Stimulated activated CD4-positive, alpha-beta T cell treated with anti-CD3 and anti-CD28 coated beads, Interleukin-12 subunit alpha, Interleukin-12 subunit beta, amount 100 ng/mL, for 24 hours (primary cell): ENCODE measurements around the gene HYAL3.
"Not testable (repeated sequence)": the region's sequence is repeated elsewhere in the genome, so short reads cannot be mapped to it uniquely, and the experiment has no call there.

Source experiments
- DNase-seq, 2 experiments: peaks; one replicate each; pipeline ENCODE4 v3.0.0-alpha.2; 2020; ENCODE audit warnings: low read depth in 2 of 2

Gene HYAL3

DNA sequence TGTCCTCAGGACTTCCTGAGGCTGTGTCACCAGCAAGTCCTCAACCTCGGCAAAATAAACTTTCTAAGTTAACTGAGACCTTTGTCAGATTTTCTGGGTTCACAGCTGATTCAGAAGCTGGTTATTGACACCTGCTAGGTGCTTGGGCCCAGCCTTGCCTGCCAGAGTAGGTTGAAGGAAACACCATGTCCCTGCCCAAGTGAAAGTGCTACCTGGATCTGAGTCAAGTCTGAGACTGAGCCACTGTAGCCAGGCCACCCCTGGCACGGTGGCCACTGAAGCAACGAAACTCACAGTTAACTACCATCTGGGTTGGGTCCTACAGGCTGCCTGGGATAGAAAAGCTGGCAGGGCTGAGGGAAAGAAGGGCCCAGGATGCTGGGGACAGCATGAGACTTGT lies 15.1 kb upstream of the HYAL3 start:
- DNase-seq: no peak

GRCh38 chr3:50312041-50312440 lies 12.8 kb upstream of the HYAL3 start:
- DNase-seq: not testable (repeated sequence)

DNA sequence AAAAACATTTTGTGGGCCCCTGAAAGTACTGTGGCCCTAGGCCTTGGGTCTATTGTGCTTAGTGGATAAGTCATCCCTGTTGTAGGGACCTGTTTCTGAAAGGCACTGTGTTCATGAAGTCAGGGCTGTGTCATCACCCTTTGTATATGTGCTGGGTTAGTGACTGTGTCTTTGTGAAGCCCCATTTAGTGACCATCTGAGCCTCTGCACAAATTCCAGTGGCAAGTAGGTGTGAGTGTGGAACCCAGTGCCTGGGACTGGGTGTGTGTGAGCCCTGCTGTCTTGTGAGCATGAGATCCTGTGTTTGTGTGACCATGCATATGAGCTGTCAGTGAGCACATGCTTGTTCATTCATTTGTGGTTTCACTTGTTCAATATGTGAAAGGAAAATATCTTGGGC lies 5.4 kb upstream of the HYAL3 start:
- DNase-seq: no peak

- no peak for DNase-seq
These were observed 4.0 kb upstream of the HYAL3 start, which contains the start of gene HYAL1 for GRCh38 chr3:50303013-50303815. HYAL1 (minus strand) TSS chr3:50303574; CDS start chr3:50302956, 618 bp downstream.

GRCh38 chr3:50302095-50303012 lies 3.1 kb upstream of the HYAL3 start:
- no peak for DNase-seq

GRCh38 chr3:50300681-50301254 lies 1.6 kb upstream of the HYAL3 start:
- no peak for DNase-seq

DNA sequence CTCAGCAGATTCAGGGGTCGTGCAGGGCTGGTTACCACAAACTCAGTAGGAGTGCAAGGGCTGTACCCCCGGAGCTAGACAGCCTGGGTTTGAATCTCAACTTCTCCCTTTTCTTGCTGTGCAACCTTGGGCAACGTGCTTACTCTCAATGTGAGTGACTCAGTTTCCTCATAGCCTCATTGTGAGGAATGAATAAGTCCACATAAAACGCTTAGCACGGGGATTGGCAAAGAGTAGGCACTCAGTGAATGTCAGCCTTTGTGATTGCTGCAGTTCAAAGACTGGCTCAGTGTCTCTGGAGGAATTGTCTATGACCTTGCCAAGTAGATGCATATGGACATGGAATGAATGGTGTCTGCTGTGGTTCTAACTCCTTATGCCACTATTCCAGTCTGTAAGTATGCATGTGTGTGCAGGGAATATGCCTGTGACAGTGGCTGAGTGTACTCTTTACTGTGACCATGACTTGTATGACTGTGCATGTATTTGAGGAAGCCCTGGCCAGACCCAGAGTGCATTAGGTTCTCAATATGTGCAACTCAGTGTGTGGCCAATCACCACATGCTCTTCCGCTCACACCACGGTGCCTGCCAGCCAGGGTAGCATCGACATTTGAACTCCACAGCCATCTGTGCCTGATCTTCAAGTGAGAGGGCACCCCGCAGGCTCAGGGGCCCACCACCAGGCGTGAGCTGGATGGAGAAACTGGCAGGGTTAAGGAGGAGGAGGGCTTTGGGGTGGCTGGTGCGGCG lies 900 bp upstream of the HYAL3 start:
- no peak for DNase-seq

GRCh38 chr3:50299638-50299928 lies 378 bp upstream of the HYAL3 start:
- DNase-seq: no peak

DNA sequence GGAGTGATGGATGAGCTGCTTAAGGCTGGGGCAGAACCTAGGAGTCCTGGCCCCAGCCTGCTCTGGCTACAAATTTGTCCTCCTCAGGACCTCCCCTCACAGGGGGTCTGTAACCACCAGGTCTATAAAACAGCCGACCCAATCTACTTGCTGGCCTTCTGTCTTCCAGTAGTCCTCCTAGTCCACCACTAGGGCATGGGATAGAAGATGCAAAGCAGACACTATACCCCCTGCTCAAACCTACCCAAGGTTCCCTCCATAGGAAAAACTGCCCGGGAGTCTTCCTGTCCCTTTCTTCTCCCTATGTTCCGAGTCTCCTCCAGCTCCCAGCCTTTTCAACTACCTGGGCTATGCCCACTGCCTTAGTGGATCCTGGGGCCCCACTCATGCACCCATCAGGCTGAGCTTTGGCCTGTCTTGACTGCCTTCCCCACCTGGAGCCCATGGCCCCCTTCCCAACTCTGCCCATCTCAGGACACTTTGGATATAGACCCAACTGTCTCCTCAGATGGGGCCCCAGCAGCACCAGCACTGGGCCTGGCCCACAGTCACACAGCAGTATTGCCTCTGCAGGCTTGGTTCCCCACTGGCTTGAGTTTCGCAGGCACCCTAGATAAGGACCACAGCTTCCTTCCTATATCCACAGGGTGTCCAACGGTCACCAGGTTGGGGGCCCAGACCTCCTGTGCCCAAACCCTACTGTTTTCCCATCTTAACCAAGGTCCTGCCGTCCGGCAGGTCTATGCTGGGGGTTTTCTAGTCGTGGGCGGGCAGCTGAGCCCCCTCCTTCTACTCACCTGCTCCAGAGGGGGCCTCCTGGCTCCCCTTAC lies 1.1 kb downstream of the HYAL3 start:
- DNase-seq: no peak

- DNase-seq: no peak
These were observed 1.8 kb downstream of the HYAL3 start for GRCh38 chr3:50297384-50297775.

- no peak for DNase-seq
These were observed 2.4 kb downstream of the HYAL3 start for GRCh38 chr3:50296721-50297383.

GRCh38 chr3:50295553-50296431 lies 3.4 kb downstream of the HYAL3 start:
- DNase-seq: no peak

- no peak for DNase-seq
These were observed 4.5 kb downstream of the HYAL3 start for GRCh38 chr3:50294492-50295403.

GRCh38 chr3:50294089-50294488 lies 5.1 kb downstream of the HYAL3 start:
- DNase-seq: no peak

DNA sequence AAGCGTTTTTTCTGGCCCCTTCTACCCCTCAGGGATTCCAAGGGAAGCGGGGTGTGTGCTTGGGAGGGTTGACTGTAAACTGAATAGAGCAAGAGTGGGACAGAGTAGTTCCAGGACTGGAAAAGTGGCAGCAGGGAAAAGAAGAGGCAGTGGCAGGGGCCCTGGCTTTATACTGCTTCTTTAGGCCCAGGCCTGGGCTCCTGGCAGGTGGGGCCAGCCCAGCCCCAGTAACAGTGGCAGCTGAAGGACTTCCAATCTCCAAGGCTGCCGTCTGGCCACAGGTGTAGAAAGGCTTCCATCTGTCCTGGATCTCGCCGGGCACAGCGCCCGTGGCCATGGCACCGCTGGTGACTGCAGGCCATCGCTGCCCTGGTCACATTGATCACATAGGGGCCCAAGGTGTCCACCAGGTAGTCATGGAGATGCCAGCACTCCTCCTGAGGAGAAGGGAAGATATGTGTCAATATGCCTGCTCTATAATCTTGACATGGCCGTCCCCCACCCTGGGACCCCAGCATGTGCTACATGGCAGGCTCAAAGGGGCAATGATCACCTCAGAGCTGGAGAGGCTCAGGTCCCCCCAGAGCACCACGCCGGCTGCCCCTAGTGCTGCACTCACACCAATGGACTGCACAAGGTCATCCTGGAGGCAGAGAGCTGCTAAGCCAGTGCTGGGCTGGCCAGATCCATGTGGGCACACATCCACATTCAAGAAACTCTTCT lies 6.0 kb downstream of the HYAL3 start:
- no peak for DNase-seq

DNA sequence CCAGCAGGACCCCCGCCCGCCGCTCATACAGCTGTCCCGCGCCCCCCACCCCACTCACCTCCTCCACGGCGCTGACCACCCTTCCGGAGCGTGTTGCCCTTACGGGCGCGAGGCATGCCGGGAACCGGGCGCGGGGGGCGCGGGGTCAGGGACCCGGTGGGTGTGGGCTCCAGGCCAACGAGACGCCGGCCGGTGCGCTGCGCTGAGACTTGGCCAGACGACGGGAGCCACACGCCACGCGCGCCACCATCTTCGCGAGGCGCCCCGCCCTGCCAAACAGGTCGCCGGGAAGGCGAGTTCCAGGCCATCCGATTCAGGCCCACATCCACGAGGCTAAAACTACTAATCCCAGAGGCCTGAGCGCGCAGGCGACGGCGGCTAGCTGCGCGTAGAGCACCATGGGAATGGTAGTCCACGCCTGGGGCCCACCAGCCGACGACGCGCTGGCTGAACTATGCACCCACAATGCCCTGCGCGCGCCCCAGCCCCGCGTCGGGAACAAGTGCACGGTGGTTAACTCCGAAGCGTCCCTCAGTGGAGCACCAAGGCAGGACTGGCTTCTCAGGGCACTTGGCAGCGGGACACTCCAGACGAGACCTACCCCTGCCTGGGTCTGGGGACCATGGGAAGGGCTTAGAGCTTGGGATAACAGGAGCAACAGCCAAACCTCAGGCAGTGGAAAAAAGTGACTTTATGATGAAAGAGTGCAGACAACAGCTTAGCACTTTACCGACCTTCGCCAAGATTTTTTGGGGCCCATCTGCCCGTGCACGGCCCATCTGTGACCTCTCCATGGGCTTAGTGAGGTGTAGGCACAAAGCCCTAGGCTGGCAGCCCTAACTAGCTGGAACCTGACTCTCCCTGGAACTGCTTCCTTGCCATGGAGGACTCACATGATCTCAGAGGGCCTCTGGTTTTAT lies 6.8 kb downstream of the HYAL3 start, which contains the start of gene IFRD2:
Gene IFRD2, minus strand, starts transcription at position 271 of the 920 bp plus-strand sequence. Its CDS starts 155 bp downstream, at position 116.
- DNase-seq: peak; percentile 92 to 93
